Measurements from ENCODE around the gene VAC14. TPM values are rescaled to one million over a fixed set of nuclear protein-coding genes. Genes with fewer than 3 reads are reported as not detected.

The VAC14 gene
- total RNA-seq, 4 donors from 2014 or later = 31.1 to 47.0 (median 37.0) TPM

DNA sequence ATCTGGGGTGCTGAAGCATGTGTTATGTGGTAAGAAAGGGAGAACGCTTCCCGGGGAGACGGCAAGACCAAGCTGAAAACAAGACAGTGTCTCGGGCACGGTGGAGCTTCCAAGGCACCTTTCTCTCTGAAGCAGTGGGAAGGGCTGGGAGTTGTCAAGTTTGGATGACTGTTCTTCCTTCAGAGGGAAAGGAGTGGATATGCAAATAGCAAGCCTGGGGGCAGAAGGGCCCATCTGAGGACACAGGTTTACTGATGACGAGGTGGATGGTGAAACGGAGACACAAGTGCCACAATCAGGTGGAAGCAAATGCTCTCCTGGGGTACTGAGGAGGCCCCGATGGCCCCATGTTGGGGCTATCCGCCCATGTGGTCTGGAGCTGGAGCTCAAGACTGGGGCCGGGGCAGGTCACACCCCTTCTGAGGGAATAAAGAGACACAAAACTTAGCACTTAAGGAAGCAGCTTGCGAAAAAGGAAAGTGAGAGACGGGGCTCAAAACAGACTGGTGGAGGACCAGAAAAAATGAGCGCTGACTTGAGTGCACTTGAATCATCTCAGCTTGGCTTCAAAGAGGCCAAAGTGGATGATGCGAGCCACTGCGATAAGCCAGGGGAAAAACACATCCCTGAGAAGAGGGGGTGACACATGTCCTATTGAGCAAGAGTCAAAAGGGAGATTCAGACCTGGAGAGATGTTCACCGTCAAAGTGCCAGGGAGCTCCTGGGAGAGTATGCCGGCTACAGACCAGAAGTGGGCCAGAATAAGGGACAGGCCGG lies 80.3 kb downstream of the VAC14 start:
- Histone ChIP-seq H3K27me3 (no peaks in the 10 kb centered on the region), H3K4me3 (no peak overlapping the region), H3K36me3 (peaks cover 0 to 28% (median 18%) of the 10 kb centered on the region in 4 donors), H3K27ac (replicated peaks in 1 of 4) (no peak overlapping the region), H3K4me1 (peaks cover 21 to 39% (median 30%) of the 10 kb centered on the region in 4 donors), H3K9me3 (peaks cover 0 to 3% (median 0%) of the 10 kb centered on the region in 4 donors)
- intact Hi-C loops (cut with DNase I) = no loop called here
- DNase-seq (ENCODE audit: extremely low spot score) = no peak
- TF ChIP-seq, protein P1, sequence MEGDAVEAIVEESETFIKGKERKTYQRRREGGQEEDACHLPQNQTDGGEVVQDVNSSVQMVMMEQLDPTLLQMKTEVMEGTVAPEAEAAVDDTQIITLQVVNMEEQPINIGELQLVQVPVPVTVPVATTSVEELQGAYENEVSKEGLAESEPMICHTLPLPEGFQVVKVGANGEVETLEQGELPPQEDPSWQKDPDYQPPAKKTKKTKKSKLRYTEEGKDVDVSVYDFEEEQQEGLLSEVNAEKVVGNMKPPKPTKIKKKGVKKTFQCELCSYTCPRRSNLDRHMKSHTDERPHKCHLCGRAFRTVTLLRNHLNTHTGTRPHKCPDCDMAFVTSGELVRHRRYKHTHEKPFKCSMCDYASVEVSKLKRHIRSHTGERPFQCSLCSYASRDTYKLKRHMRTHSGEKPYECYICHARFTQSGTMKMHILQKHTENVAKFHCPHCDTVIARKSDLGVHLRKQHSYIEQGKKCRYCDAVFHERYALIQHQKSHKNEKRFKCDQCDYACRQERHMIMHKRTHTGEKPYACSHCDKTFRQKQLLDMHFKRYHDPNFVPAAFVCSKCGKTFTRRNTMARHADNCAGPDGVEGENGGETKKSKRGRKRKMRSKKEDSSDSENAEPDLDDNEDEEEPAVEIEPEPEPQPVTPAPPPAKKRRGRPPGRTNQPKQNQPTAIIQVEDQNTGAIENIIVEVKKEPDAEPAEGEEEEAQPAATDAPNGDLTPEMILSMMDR (IDR thresholded peaks at IDR 0.05) = no peak
- TF ChIP-seq EP300 (IDR thresholded peaks at IDR 0.05) = no peak
- no peak for TF ChIP-seq POLR2A (IDR thresholded peaks at IDR 0.05; ENCODE audit: low read depth)
- TF ChIP-seq POLR2AphosphoS5 (IDR thresholded peaks at IDR 0.05) = no peak
- WGBS = 96% methylated on average over 18 of the region's 18 CpGs

DNA sequence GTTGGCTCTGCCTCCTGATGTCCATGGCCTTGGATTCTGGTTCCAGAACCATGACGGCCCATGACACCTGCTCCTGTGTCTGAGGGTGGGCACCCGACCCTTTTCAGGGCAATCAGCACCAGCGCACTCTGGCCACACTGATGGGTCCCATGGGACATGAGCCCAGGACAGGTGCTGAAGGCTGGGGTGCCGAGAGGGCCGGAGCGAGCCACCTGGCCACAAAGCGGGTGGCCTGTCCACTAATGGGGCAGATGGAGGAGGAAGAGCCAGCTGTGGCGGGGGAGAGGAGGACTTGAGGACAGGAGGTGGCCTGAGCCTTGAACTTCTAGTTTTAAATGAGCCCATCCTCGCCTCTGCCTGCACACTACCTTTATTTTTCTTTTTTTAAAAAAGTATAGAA lies 83.9 kb downstream of the VAC14 start:
- peaks cover 0 to 23% (median 16%) of the 10 kb centered on the region in 4 donors for H3K36me3 ChIP-seq
- H3K27ac ChIP-seq (replicated peaks in 1 of 4) = peak overlapping the region; percentile 88 to 90 (median 89)
- intact Hi-C loops (cut with DNase I) = no loop called here
- WGBS = 100% methylated on average over 9 of the region's 9 CpGs
- no peak overlapping the region for H3K4me3 ChIP-seq
- no peak for TF ChIP-seq POLR2AphosphoS5 (IDR thresholded peaks at IDR 0.05)
- no peaks in the 10 kb centered on the region for H3K27me3 ChIP-seq
- peaks cover 27 to 52% (median 51%) of the 10 kb centered on the region in 4 donors for H3K4me1 ChIP-seq
- H3K9me3 ChIP-seq = peaks cover 0 to 3% (median 0%) of the 10 kb centered on the region in 4 donors
- no peak for DNase-seq (ENCODE audit: extremely low spot score)

DNA sequence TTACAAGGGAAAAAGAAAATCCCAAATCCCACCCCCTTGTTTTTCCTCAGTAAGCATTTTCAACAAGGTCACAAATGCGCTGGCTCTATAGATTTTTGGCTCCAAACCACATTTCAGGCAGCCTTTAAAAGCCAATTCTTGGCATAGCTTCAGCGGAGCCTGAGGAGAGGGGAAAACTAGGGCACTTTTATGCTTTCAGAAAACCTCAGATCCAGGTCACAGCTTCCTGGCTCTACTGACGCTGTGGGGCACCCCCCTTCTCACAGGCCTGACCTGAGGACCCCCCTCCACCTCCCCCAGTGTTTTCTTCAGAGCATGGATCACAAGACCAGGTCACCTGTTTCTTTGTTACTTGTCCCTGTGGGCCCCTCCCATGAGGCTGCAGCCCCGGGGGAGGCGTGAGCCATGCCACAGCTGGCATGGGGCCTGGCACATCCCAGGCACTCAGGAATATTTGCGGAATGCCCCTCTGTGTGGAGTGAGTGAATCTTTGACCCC lies 85.0 kb downstream of the VAC14 start:
- H3K36me3 ChIP-seq = peaks cover 0 to 14% (median 11%) of the 10 kb centered on the region in 4 donors
- no peaks in the 10 kb centered on the region for H3K27me3 ChIP-seq
- H3K4me3 ChIP-seq = peak overlapping the region; percentile 10 to 20 (median 11)
- H3K27ac ChIP-seq (replicated peaks in 1 of 4) = peak overlapping the region; percentile 88 to 90 (median 89)
- DNase-seq (ENCODE audit: extremely low spot score) = no peak
- H3K9me3 ChIP-seq = peaks cover 0 to 3% (median 0%) of the 10 kb centered on the region in 4 donors
- TF ChIP-seq POLR2A (IDR thresholded peaks at IDR 0.05; ENCODE audit: low read depth) = no peak
- TF ChIP-seq POLR2AphosphoS5 (IDR thresholded peaks at IDR 0.05) = peak in 1 of 2 donors; percentile 29
- peaks cover 27 to 62% (median 60%) of the 10 kb centered on the region in 4 donors for H3K4me1 ChIP-seq
- WGBS = 57% methylated on average over 5 of the region's 6 CpGs
- intact Hi-C loops (cut with DNase I) = no loop called here

DNA sequence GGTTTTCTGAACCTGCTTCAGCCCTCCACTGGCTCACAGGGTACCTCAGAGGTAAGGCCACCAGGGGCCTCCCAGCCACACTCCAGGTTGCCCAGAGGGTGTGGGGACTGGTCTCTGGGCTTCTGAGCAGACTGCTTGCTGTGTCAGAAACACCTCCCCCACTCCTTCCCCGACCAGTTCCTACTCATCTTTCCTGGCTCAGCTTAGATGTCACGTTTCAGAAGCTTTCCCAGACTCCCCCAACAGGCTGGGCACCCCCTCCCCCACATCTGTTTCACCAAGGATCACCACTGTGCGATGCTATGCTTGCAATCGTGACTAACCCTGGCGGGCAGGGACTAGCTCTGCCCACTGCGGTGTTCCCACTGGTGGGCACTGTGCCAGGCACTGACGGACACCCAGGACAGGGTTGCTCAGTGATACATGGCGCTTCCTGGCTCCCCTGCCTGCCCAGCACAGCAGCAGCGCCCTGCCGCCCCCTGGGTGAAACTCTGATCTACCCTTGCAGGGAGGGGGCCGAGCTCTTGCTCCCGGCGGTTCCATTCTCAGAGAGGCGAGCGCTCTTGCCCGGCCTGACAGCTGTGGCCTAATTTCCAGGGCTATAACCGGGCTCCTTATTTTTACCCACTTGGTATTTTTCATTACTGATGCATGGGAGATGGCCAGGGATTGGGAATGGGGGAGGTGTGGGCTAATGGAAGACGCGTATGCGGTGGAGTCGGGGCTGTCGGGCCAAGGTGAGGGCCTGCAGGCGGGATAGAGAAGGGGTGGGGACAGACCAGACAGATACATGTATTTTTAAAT lies 85.7 kb downstream of the VAC14 start:
- Histone ChIP-seq H3K9me3 (peaks cover 0 to 3% (median 0%) of the 10 kb centered on the region in 4 donors), H3K27me3 (no peaks in the 10 kb centered on the region), H3K36me3 (peaks cover 0 to 8% (median 5%) of the 10 kb centered on the region in 4 donors), H3K4me1 (peaks cover 27 to 68% (median 64%) of the 10 kb centered on the region in 4 donors), H3K27ac (replicated peaks in 1 of 4) (peak overlapping the region; percentile 88 to 90 (median 89)), H3K4me3 (peak overlapping the region; percentile 10 to 20 (median 11))
- TF ChIP-seq POLR2AphosphoS5 (IDR thresholded peaks at IDR 0.05) = peak; percentile 61 to 81
- TF ChIP-seq, protein P1 (IDR thresholded peaks at IDR 0.05) = no peak
- intact Hi-C loops (cut with DNase I) = no loop called here
- DNase-seq (ENCODE audit: extremely low spot score) = no peak
- 56% methylated on average over 23 of the region's 23 CpGs for WGBS

DNA sequence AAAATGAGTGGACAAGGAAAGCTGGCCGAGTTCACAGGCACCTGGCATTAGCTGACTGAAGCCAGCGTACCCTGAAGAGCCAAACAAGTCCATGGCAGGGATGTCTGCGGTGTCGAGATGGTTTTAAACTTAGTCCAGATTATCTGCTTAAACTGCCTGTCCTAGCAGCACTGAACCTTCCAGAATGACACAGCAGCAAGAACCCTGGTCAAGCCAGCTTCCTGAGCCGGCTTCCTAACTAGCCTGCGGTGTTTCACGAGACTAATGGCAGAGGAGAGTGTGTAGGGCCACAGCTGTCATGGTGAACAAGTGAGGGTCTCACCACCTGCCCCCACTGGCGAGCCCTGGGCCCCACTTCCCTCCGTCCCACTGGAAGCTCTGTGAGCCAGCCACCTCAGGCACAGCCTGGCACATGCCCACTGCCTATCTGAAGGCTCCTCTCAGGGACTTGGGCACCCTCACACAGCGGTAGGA lies 86.3 kb downstream of the VAC14 start:
- 57% methylated on average over 10 of the region's 10 CpGs for WGBS

More for the DNA sequence above, 86.3 kb downstream of the VAC14 start:
- Histone ChIP-seq H3K4me3 (no peak overlapping the region), H3K4me1 (peaks cover 33 to 74% (median 70%) of the 10 kb centered on the region in 4 donors), H3K27me3 (no peaks in the 10 kb centered on the region), H3K36me3 (peaks cover 0 to 1% (median under 1%) of the 10 kb centered on the region in 4 donors), H3K27ac (replicated peaks in 1 of 4) (peak overlapping the region; percentile 88 to 90 (median 89)), H3K9me3 (peaks cover 0 to 2% (median 0%) of the 10 kb centered on the region in 4 donors)
- intact Hi-C loops (cut with DNase I) = no loop called here
- DNase-seq (ENCODE audit: extremely low spot score) = no peak
- TF ChIP-seq, protein P1 (IDR thresholded peaks at IDR 0.05) = no peak
- no peak for TF ChIP-seq POLR2AphosphoS5 (IDR thresholded peaks at IDR 0.05)
- TF ChIP-seq EP300 (IDR thresholded peaks at IDR 0.05) = no peak
- no peak for TF ChIP-seq POLR2A (IDR thresholded peaks at IDR 0.05; ENCODE audit: low read depth)

Data from esophagus muscularis mucosa (tissue), 4 donors.